ENCODE data around the gene JADE1.

Gene JADE1

DNA sequence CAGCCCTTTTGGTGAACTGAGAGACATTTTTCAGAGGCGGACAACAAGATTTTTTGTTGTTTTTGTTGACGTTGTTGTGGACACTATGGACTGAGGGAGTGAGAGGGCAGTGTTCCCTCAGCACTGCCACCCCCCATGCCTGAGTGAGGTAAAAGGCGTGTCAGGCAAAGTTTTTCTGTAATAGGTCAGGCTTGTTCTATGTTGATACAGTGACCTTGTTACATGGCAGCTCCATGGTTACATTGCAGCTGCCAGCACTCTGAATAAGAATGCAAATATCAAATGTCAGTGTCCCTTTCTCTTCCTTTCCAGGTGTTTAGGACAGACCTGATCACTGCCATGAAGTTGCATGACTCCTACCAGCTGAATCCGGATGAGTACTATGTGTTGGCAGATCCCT, 36.6 kb downstream of the JADE1 start:
- no peak for DNase-seq

DNA sequence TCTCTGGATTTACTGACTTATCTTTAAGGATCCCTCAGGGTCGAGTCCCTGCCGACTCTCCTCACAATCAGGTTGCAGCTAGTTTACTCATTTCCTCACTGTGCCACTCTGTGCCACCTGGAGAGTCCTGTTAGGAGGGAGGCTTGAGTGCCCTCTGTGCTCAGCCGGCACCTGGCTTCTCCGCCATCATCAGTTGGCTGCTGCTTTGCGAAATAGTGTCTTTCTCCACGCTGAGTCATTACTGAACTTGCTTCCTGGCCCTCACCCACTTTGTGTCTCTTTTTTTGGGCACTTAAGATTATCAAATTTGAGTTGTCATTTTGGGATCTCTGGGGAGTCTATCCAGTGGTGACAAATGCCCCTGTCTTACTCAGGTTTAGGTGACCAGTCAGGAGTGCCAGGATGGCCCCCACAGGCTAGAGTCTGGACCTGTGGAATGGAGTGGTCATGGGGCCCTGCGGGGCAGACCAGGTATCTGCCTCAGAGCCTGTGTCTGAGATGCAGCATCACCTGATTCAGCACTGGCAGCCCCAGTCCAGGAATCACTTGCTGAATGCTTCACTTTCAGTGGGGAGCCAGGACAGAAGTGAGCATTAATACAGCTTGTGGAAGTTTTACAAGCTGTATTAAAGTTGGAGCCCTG, 37.7 kb downstream of the JADE1 start:
- no peak for DNase-seq

DNA sequence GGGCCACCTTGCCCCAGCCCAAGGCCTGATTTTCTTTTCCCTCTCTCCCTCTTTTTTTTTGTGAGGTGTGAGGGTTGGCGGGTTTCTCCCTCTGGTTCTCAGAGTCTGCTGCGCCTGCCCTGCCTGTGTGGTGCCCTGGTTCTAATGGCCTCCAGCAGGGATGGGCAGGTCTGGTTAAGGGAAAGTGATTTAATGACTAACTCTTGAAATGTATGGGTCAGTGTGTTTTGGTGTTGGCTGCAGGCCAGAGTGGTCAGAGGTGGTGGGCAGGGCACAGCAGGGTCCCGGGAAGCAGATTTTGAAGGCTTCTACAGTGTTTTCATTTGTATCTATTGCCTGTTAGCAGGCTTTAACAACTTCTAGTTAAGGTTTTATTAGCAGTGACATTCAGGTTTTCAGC, 39.0 kb downstream of the JADE1 start:
- DNase-seq: no peak

- DNase-seq: no peak
Observed at GRCh38 chr4:128850252-128850651, 40.8 kb downstream of the JADE1 start.

GRCh38 chr4:128853741-128854140, 44.2 kb downstream of the JADE1 start:
- DNase-seq: no peak

DNA sequence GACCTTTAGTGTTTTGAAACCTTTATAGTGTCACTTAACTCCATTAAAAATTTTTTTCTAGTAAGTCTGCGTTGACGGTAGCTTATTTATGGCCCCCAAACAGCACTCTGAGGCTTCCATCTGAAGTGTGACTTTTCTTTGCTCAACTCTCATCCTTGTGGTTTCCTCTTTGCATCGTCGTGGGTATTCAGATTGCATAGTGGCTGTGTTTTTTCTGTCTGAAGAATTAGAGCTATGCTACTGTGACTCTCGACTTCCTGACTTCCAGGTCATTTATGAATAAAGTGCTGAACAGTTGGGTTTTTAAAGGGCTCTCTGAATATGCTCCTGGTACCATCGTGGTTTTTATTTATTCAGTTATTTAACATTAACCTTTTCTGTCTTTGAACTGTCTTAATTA, 44.9 kb downstream of the JADE1 start:
- DNase-seq: no peak

- no peak for DNase-seq
Observed at GRCh38 chr4:128855621-128856020, 46.1 kb downstream of the JADE1 start.

- DNase-seq: no peak
Observed at GRCh38 chr4:128856246-128856645, 46.7 kb downstream of the JADE1 start.

DNA sequence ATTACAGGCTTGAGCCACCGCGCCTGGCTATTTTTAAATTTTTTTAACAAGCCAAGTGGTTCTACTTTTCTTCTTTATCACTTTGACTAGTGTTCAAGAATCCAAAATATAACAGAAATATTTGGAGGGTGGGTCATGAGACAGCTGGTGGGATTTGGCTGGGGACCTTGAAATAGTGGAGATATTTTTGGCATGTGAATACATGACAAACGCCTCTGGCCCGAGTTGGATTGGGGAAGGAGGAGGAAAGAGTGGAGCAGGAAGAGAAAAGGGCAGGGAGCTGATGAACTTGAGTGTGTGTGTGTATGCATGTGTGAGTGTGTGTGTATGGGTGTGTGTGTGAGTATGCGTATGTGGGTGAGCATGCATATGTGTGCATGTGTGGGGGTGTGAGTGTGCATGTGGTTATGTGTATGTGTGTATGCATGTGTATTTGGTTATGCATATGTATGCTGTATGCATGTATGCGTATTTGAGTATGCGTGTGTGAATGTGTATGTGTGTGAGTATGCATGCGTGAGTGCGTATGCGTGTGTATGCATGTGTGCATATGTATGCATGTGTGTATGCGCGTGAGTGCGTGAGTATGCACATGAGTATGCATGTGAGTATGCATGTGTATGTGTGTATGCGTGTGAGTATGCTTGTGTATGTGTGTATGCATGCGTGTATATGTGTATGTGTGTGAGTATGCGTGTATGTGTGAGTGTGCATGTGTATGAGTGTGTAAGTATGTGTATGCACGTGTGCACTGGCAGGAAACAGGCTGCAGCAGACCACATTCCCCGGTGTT, 49.6 kb downstream of the JADE1 start:
- DNase-seq: no peak

GRCh38 chr4:128859887-128860677, 50.6 kb downstream of the JADE1 start:
- no peak for DNase-seq

GRCh38 chr4:128861856-128862518, 52.5 kb downstream of the JADE1 start:
- no peak for DNase-seq

GRCh38 chr4:128862608-128863311, 53.3 kb downstream of the JADE1 start:
- peak; percentile 67 for DNase-seq

- peak; percentile 85 for DNase-seq
Observed at GRCh38 chr4:128863312-128864075, 54.0 kb downstream of the JADE1 start.

DNA sequence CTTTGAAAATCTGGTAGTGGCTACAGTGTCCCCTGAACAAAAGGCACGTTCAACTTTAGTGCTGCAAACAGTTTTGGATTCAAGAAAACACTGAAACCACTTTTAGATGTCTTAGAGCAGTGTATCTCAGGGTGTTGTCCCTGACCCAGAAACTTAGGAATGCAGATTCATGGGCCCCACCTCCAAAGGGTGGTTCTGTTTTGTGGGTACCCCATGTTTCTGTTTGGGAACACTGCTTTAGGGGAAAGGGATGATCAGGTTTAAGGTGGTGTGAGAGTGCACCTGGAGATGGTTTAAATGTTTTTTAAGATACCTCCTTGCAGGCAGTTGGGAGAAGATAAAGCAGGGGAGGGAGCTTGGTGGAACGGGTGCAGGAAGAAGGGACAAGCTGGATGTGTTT, 55.6 kb downstream of the JADE1 start:
- no peak for DNase-seq

GRCh38 chr4:128866269-128866668, 56.8 kb downstream of the JADE1 start:
- no peak for DNase-seq

DNA sequence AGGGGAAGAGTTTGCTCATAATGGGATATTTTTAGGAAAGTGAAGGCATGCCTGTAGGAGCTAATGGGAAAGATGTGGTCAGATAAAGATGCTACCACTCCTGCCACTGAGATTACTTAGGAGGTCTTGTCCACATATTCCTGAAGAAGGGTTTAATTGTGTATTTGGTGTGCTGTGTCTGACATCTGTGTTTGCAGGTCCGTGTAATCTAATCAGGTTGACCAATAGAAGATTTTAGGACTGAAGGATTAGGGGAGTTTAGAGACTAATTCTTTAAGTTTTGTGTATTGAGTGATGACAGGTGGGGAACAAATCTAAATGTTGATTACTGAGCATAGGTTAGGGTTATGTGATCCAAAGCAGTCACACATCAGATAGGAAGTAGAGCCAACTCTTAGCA, 57.2 kb downstream of the JADE1 start:
- no peak for DNase-seq

GRCh38 chr4:128868758-128869157, 59.3 kb downstream of the JADE1 start:
- no peak for DNase-seq

DNA sequence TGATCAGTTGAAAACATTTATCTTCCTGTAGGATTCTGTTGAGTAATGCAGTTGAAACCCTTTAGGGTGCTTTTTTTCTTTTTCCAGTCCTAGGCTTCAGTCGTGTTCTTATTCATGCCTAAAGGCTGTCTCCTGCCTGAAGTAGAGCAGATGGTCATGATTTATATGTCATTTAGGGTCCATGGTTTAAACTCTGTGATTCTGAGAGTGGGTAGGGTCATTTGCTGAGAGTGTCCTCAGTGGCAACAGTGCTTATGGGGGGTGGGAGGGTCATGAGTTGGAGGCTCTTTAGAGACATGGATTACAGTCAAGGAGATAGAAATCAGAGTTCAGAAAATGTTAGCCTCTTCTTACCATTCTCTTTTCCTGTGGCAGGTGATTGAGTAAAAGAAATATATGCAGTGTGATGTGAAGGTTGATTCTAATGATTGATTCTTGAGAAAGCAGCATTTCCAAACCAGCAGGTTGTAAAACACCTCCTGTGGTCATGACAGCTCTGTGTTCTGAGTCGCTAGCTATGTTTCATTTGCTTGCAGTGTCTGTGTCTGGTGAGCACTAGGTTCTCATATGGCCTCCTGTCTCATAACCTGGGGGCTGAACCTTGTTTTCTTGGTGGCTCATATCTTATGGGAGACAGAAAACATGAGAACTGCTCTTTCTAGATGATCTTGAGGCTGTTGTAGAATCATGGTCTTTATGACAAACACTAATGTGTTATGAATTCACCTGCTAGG, 60.4 kb downstream of the JADE1 start:
- no peak for DNase-seq

- no peak for DNase-seq
Observed at GRCh38 chr4:128871948-128872347, 62.4 kb downstream of the JADE1 start.

DNA sequence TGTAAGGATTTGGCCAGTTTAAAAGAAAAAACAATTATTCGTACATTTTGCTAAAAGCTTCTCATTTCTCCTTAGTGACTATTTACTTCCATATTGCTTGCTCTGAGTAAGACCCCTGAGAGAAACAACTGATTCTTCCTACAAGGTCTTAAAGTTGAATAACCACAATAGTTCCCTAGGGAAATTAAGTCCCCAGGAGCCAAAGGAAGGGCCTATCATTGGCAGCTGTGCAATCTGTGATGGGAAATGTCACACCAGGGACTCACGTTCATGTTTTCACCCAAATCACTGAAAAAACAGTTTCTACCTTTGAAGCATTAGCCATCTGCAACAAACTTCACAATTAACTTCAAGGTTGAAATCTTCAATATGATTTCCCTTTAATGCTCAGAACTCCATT, 66.7 kb downstream of the JADE1 start:
- DNase-seq: no peak

DNA sequence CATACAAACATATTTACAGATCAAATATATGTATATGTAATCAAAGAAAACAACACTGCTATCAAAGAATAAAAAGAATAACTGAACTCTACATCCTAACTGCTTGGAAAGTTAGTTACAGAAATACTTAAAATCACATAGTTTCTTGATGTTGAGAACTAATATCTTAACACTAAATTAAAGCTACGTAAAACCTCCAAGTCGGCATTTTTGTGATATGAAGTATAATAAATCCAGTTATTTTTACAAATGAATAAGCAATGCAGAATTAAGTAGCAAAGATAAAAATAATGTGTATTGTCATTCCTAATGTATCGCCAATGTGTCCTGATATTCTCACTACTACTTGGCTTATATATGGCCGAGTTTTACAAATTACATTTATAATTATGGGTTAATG, 68.4 kb downstream of the JADE1 start:
- no peak for DNase-seq
